ENCODE measurements around the gene KCTD18. TPM values are rescaled to one million over a fixed set of nuclear protein-coding genes. Genes with fewer than 3 reads are reported as not detected.

Gene KCTD18
- 22.1 and 31.5 TPM in 2 replicates for total RNA-seq (2014; rRNA removed; shearing (Covaris generic))

- DNase-seq (ENCODE audit: low spot score): peak; percentile 74
Measured at GRCh38 chr2:200509612-200510433, at the start of gene KCTD18. KCTD18 (minus strand) TSS chr2:200510068; CDS start chr2:200507016, 3,052 bp downstream.

- DNase-seq (ENCODE audit: low spot score): no peak
Measured at GRCh38 chr2:200540793-200541192, 30.9 kb upstream of the KCTD18 start.

GRCh38 chr2:200538139-200538538, 28.3 kb upstream of the KCTD18 start:
- DNase-seq (ENCODE audit: low spot score): no peak

GRCh38 chr2:200534572-200534971, 24.7 kb upstream of the KCTD18 start:
- no peak for DNase-seq (ENCODE audit: low spot score)

- DNase-seq (ENCODE audit: low spot score): no peak
Measured at GRCh38 chr2:200533754-200534153, 23.9 kb upstream of the KCTD18 start.

- no peak for DNase-seq (ENCODE audit: low spot score)
Measured at GRCh38 chr2:200528228-200528627, 18.4 kb upstream of the KCTD18 start.

GRCh38 chr2:200525882-200526651, 16.2 kb upstream of the KCTD18 start, which contains the start of gene SGO2:
SGO2 (plus strand) TSS chr2:200526207; CDS start chr2:200532976, 6,769 bp downstream.
- DNase-seq (ENCODE audit: low spot score): peak; percentile 96

- DNase-seq (ENCODE audit: low spot score): no peak
Measured at GRCh38 chr2:200525551-200525881, 15.6 kb upstream of the KCTD18 start.

GRCh38 chr2:200525066-200525465, 15.2 kb upstream of the KCTD18 start:
- DNase-seq (ENCODE audit: low spot score): no peak

GRCh38 chr2:200523604-200524003, 13.7 kb upstream of the KCTD18 start:
- no peak for DNase-seq (ENCODE audit: low spot score)

GRCh38 chr2:200523158-200523557, 13.3 kb upstream of the KCTD18 start:
- no peak for DNase-seq (ENCODE audit: low spot score)

- DNase-seq (ENCODE audit: low spot score): no peak
Measured at GRCh38 chr2:200515155-200515554, 5.3 kb upstream of the KCTD18 start.

- DNase-seq (ENCODE audit: low spot score): peak; percentile 13
Measured at GRCh38 chr2:200509235-200509611, 645 bp downstream of the KCTD18 start.

- DNase-seq (ENCODE audit: low spot score): no peak
Measured at GRCh38 chr2:200507179-200507578, 2.7 kb downstream of the KCTD18 start.

GRCh38 chr2:200506679-200507078, 3.2 kb downstream of the KCTD18 start:
- DNase-seq (ENCODE audit: low spot score): no peak

GRCh38 chr2:200502196-200502595, 7.7 kb downstream of the KCTD18 start:
- DNase-seq (ENCODE audit: low spot score): no peak

GRCh38 chr2:200498402-200499162, 11.3 kb downstream of the KCTD18 start:
- DNase-seq (ENCODE audit: low spot score): no peak

- DNase-seq (ENCODE audit: low spot score): no peak
Measured at GRCh38 chr2:200496696-200497095, 13.2 kb downstream of the KCTD18 start.

GRCh38 chr2:200494048-200494447, 15.8 kb downstream of the KCTD18 start:
- DNase-seq (ENCODE audit: low spot score): no peak

- no peak for DNase-seq (ENCODE audit: low spot score)
Measured at GRCh38 chr2:200492656-200493055, 17.2 kb downstream of the KCTD18 start.

- no peak for DNase-seq (ENCODE audit: low spot score)
Measured at GRCh38 chr2:200490001-200490400, 19.9 kb downstream of the KCTD18 start.

- DNase-seq (ENCODE audit: low spot score): no peak
Measured at GRCh38 chr2:200488169-200488568, 21.7 kb downstream of the KCTD18 start.
